HepG2 (cell line): ENCODE measurements around the gene RABGAP1L. TPM values are rescaled to one million over a fixed set of nuclear protein-coding genes. Genes with fewer than 3 reads are reported as not detected.

ENCODE experiments used
- HDAC2 ChIP-seq: sonication (generic); formaldehyde crosslinking; IDR thresholded peaks from 2 replicates; pipeline ENCODE4 v1.4.0; 2020; ENCODE audit warnings: missing genetic modification reagents
- KAT8 ChIP-seq: IDR thresholded peaks from 2 replicates; pipeline ENCODE4 v1.6.1; 2016; ENCODE audit warnings: missing genetic modification reagents, missing compliant biosample characterization
- NFIC ChIP-seq: IDR thresholded peaks from 2 replicates; pipeline ENCODE4 v1.6.1; 2012; ENCODE audit warnings: mild to moderate bottlenecking, low read length, inconsistent platforms
- NR2F1 ChIP-seq, 2 experiments: fragments of 450-650 bp in 1 of 2; formaldehyde crosslinking in 1 of 2; IDR thresholded peaks; 2 replicates each; pipeline versions ENCODE4 v1.5.0 to v1.6.1; 2016 to 2020; ENCODE audit warnings: mild to moderate bottlenecking in 1 of 2, missing compliant biosample characterization in 1 of 2, missing genetic modification reagents in 1 of 2, moderate library complexity in 1 of 2
- PRPF4 ChIP-seq: fragments of 200-400 bp; formaldehyde crosslinking; IDR thresholded peaks from 2 replicates; pipeline ENCODE4 v1.6.1; 2016; ENCODE audit warnings: low read length, low read depth; ENCODE audit not compliant: poor library complexity, severe bottlenecking
- ZFP1 ChIP-seq: IDR thresholded peaks from 2 replicates; pipeline ENCODE4 v1.6.1; 2016
- ZFX ChIP-seq: sonication (generic); formaldehyde crosslinking; IDR thresholded peaks from 2 replicates; pipeline ENCODE4 v1.4.0; 2020; ENCODE audit warnings: mild to moderate bottlenecking, low read depth, missing genetic modification reagents, moderate library complexity
- ZMYM4 ChIP-seq: sonication (generic); formaldehyde crosslinking; IDR thresholded peaks from 2 replicates; pipeline ENCODE4 v1.8.1; 2023; ENCODE audit warnings: mild to moderate bottlenecking, missing genetic modification reagents
- ZNF121 ChIP-seq: sonication (generic); formaldehyde crosslinking; IDR thresholded peaks from 2 replicates; pipeline ENCODE4 v1.5.0; 2020; ENCODE audit warnings: mild to moderate bottlenecking, missing genetic modification reagents
- polyA plus RNA-seq, 8 experiments: library from polyadenylated mRNA; depleted of rRNA in 3 of 8; stranded (reverse) in 7 of 8; unstranded in 1 of 8; fragments of >200 nt; fragmentation: Illumina TruSeq in 4 of 8; extraction: Trizol in 4 of 8; gene quantifications; 2 replicates each; pipeline versions ENCODE4 v1.2.1 to v1.2.3, GENCODE V29; 2011 to 2016; ENCODE audit warnings: low read depth in 4 of 8, missing spikeins in 1 of 8, mixed read lengths in 1 of 8; ENCODE audit not compliant: insufficient read depth in 1 of 8
- total RNA-seq, 5 experiments: library from RNA; depleted of rRNA; stranded (reverse); fragments of >200 nt; fragmentation: Illumina TruSeq; extraction: Trizol; gene quantifications; 2 replicates each; pipeline ENCODE4 v1.2.3, GENCODE V29; 2016; ENCODE audit warnings: low read depth in 1 of 5
- TF ChIP-seq, protein P1 (sequence below): sonication (generic); formaldehyde crosslinking; IDR thresholded peaks from 2 replicates; pipeline ENCODE4 v1.4.0; 2020; ENCODE audit warnings: mild to moderate bottlenecking, missing genetic modification reagents
- TF ChIP-seq, protein P2 (sequence below): sonication (generic); formaldehyde crosslinking; IDR thresholded peaks from 2 replicates; pipeline ENCODE4 v1.4.0; 2020; ENCODE audit warnings: missing genetic modification reagents; ENCODE audit errors: not compliant biosample characterization
- TF ChIP-seq, protein P3 (sequence below): sonication (generic); formaldehyde crosslinking; IDR thresholded peaks from 2 replicates; pipeline ENCODE4 v1.8.0; 2022; ENCODE audit warnings: mild to moderate bottlenecking, missing genetic modification reagents; ENCODE audit not compliant: insufficient replicate concordance
- TF ChIP-seq, protein P4 (sequence below), 2 experiments: IDR thresholded peaks; 2 replicates each; pipeline ENCODE4 v1.6.1; 2011 to 2012; ENCODE audit warnings: low read length in 2 of 2, borderline replicate concordance in 1 of 2, low read depth in 1 of 2, mild to moderate bottlenecking in 1 of 2, moderate library complexity in 1 of 2
- TF ChIP-seq, protein P5 (sequence below), 2 experiments: fragments of 450-650 bp in 1 of 2; sonication (generic) in 1 of 2; formaldehyde crosslinking; IDR thresholded peaks; 2 replicates each; pipeline versions ENCODE4 v1.5.0 to v1.8.0; 2020 to 2022; ENCODE audit warnings: mild to moderate bottlenecking in 1 of 2, missing genetic modification reagents in 1 of 2

RABGAP1L gene
- total and polyA plus RNA-seq, 2 of the 13 experiments (the other 11 are each of a cell fraction or from before 2014, with no cell fraction given): 7.9 to 22.6 TPM

- TF ChIP-seq, protein P1, sequence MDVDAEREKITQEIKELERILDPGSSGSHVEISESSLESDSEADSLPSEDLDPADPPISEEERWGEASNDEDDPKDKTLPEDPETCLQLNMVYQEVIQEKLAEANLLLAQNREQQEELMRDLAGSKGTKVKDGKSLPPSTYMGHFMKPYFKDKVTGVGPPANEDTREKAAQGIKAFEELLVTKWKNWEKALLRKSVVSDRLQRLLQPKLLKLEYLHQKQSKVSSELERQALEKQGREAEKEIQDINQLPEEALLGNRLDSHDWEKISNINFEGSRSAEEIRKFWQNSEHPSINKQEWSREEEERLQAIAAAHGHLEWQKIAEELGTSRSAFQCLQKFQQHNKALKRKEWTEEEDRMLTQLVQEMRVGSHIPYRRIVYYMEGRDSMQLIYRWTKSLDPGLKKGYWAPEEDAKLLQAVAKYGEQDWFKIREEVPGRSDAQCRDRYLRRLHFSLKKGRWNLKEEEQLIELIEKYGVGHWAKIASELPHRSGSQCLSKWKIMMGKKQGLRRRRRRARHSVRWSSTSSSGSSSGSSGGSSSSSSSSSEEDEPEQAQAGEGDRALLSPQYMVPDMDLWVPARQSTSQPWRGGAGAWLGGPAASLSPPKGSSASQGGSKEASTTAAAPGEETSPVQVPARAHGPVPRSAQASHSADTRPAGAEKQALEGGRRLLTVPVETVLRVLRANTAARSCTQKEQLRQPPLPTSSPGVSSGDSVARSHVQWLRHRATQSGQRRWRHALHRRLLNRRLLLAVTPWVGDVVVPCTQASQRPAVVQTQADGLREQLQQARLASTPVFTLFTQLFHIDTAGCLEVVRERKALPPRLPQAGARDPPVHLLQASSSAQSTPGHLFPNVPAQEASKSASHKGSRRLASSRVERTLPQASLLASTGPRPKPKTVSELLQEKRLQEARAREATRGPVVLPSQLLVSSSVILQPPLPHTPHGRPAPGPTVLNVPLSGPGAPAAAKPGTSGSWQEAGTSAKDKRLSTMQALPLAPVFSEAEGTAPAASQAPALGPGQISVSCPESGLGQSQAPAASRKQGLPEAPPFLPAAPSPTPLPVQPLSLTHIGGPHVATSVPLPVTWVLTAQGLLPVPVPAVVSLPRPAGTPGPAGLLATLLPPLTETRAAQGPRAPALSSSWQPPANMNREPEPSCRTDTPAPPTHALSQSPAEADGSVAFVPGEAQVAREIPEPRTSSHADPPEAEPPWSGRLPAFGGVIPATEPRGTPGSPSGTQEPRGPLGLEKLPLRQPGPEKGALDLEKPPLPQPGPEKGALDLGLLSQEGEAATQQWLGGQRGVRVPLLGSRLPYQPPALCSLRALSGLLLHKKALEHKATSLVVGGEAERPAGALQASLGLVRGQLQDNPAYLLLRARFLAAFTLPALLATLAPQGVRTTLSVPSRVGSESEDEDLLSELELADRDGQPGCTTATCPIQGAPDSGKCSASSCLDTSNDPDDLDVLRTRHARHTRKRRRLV (CRISPR knock-in tag): no peak
- peak; percentile 74 for TF ChIP-seq KAT8 (CRISPR knock-in tag)
- TF ChIP-seq, protein P2, sequence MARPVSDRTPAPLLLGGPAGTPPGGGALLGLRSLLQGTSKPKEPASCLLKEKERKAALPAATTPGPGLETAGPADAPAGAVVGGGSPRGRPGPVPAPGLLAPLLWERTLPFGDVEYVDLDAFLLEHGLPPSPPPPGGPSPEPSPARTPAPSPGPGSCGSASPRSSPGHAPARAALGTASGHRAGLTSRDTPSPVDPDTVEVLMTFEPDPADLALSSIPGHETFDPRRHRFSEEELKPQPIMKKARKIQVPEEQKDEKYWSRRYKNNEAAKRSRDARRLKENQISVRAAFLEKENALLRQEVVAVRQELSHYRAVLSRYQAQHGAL (CRISPR knock-in tag): peak; percentile 64
- TF ChIP-seq ZFX: peak; percentile 35; the same call in 1 of the 2 replicates
- TF ChIP-seq ZMYM4: peak; percentile 89
- TF ChIP-seq, protein P3, sequence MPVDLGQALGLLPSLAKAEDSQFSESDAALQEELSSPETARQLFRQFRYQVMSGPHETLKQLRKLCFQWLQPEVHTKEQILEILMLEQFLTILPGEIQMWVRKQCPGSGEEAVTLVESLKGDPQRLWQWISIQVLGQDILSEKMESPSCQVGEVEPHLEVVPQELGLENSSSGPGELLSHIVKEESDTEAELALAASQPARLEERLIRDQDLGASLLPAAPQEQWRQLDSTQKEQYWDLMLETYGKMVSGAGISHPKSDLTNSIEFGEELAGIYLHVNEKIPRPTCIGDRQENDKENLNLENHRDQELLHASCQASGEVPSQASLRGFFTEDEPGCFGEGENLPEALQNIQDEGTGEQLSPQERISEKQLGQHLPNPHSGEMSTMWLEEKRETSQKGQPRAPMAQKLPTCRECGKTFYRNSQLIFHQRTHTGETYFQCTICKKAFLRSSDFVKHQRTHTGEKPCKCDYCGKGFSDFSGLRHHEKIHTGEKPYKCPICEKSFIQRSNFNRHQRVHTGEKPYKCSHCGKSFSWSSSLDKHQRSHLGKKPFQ (CRISPR knock-in tag): no peak
- TF ChIP-seq ZNF121: 0 out of 2 replicates have a peak, but pooled peaks have one; percentile 14
- TF ChIP-seq, protein P4, sequence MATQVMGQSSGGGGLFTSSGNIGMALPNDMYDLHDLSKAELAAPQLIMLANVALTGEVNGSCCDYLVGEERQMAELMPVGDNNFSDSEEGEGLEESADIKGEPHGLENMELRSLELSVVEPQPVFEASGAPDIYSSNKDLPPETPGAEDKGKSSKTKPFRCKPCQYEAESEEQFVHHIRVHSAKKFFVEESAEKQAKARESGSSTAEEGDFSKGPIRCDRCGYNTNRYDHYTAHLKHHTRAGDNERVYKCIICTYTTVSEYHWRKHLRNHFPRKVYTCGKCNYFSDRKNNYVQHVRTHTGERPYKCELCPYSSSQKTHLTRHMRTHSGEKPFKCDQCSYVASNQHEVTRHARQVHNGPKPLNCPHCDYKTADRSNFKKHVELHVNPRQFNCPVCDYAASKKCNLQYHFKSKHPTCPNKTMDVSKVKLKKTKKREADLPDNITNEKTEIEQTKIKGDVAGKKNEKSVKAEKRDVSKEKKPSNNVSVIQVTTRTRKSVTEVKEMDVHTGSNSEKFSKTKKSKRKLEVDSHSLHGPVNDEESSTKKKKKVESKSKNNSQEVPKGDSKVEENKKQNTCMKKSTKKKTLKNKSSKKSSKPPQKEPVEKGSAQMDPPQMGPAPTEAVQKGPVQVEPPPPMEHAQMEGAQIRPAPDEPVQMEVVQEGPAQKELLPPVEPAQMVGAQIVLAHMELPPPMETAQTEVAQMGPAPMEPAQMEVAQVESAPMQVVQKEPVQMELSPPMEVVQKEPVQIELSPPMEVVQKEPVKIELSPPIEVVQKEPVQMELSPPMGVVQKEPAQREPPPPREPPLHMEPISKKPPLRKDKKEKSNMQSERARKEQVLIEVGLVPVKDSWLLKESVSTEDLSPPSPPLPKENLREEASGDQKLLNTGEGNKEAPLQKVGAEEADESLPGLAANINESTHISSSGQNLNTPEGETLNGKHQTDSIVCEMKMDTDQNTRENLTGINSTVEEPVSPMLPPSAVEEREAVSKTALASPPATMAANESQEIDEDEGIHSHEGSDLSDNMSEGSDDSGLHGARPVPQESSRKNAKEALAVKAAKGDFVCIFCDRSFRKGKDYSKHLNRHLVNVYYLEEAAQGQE (IDR thresholded peaks at IDR 0.05; ENCODE audit: borderline replicate concordance in 1 of 2, low read depth in 1 of 2, low read length in 2 of 2): peak in 1 of 2 experiments; percentile 56; a peak in 1 of 4 replicates
- peak; percentile 93 for TF ChIP-seq HDAC2 (CRISPR knock-in tag)
- 0 out of 2 replicates have a peak, but pooled peaks have one; percentile 46 for TF ChIP-seq ZFP1 (CRISPR knock-in tag)
- TF ChIP-seq, protein P5, sequence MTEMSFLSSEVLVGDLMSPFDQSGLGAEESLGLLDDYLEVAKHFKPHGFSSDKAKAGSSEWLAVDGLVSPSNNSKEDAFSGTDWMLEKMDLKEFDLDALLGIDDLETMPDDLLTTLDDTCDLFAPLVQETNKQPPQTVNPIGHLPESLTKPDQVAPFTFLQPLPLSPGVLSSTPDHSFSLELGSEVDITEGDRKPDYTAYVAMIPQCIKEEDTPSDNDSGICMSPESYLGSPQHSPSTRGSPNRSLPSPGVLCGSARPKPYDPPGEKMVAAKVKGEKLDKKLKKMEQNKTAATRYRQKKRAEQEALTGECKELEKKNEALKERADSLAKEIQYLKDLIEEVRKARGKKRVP (CRISPR knock-in tag; IDR thresholded peaks at IDR 0.05): 0 out of 4 replicates have a peak, but pooled peaks of 1 of the 2 experiments have one; percentile 17
- TF ChIP-seq PRPF4: no peak
- TF ChIP-seq NFIC: 0 out of 2 replicates have a peak, but pooled peaks have one; percentile 61
- peak in 1 of 2 experiments; percentile 53; a peak in 1 of 4 replicates for TF ChIP-seq NR2F1 (CRISPR knock-in tag; IDR thresholded peaks at IDR 0.05)
Observed at GRCh38 chr1:174942547-174943255, 783.4 kb downstream of the RABGAP1L start (continued).
